Natural killer cell (primary cell): ENCODE measurements around the gene CALN1. TPM values are rescaled to one million over a fixed set of nuclear protein-coding genes. Genes with fewer than 3 reads are reported as not detected.

Experiments
- ATAC-seq, 3 donors: fragments of 150-1000 bp in 2 of 3; fragments of 200-7000 bp in 1 of 3; cut with Tn5 transposase; 1 replicate in 1 of 3; 2 replicates in 2 of 3; pipeline ENCODE4 v1.10.0; 2021; ENCODE audit warnings: mild to moderate bottlenecking in 2 of 3, moderate library complexity in 2 of 3
- DNase-seq, 2 donors: peaks; one replicate each; pipeline versions ENCODE4 v3.0.0 to v3.0.0-alpha.2; 2013 to 2021; ENCODE audit warnings: mixed read lengths in 1 of 2
- H3K27ac ChIP-seq: one replicate; pipeline ENCODE4 v1.5.1; 2013; ENCODE audit warnings: mild to moderate bottlenecking, low read length
- H3K27me3 ChIP-seq: one replicate; pipeline ENCODE4 v1.6.1; 2013; ENCODE audit warnings: low read length; ENCODE audit not compliant: control insufficient read depth, insufficient read depth
- H3K36me3 ChIP-seq: one replicate; pipeline ENCODE4 v1.6.1; 2013; ENCODE audit warnings: low read length; ENCODE audit not compliant: control insufficient read depth, insufficient read depth
- H3K4me1 ChIP-seq: one replicate; pipeline ENCODE4 v1.6.1; 2013; ENCODE audit warnings: low read length; ENCODE audit not compliant: control insufficient read depth, insufficient read depth
- H3K4me3 ChIP-seq: one replicate; pipeline ENCODE4 v1.5.1; 2013; ENCODE audit warnings: low read length
- H3K9me3 ChIP-seq: one replicate; pipeline ENCODE4 v1.6.1; 2013; ENCODE audit warnings: low read length; ENCODE audit not compliant: control insufficient read depth, insufficient read depth
- H3K27ac Mint-ChIP-seq, 2 donors: one replicate each; pipeline ENCODE4 v1.8.0; 2022; ENCODE audit warnings: mild to moderate bottlenecking in 2 of 2, mixed read lengths in 2 of 2, moderate library complexity in 1 of 2
- H3K27me3 Mint-ChIP-seq, 2 donors: one replicate each; pipeline ENCODE4 v1.8.0; 2022; ENCODE audit warnings: low read depth in 2 of 2, mixed read lengths in 2 of 2
- H3K36me3 Mint-ChIP-seq: one replicate; pipeline ENCODE4 v1.8.0; 2022; ENCODE audit warnings: mixed read lengths
- H3K4me1 Mint-ChIP-seq, 2 donors: one replicate each; pipeline ENCODE4 v1.8.0; 2022; ENCODE audit warnings: mixed read lengths in 2 of 2
- H3K4me3 Mint-ChIP-seq: one replicate; pipeline ENCODE4 v1.8.0; 2022; ENCODE audit warnings: mild to moderate bottlenecking, moderate library complexity, mixed read lengths
- H3K9me3 Mint-ChIP-seq, 2 donors: one replicate each; pipeline ENCODE4 v1.8.0; 2022; ENCODE audit warnings: mixed read lengths in 2 of 2
- WGBS: methylation state at CpG from one replicate; pipeline ENCODE4 v1.1.7; 2013; ENCODE audit warnings: missing lambda C conversion rate; ENCODE audit not compliant: insufficient coverage; 5-methylcytosine and 5-hydroxymethylcytosine counted together
- intact Hi-C: fragments of 100-400 bp; cut with micrococcal nuclease; formaldehyde crosslinking; loops from one replicate; pipeline ENCODE4 v1.14.2; 2022
- total RNA-seq, 4 donors: library from RNA; stranded (reverse); fragments of 120-200 nt in 1 of 4; gene quantifications; one replicate each; pipeline versions ENCODE4 v1.2.3 to v1.2.4, GENCODE V29; 2013 to 2022
- TF ChIP-seq, protein P1 (sequence below): fragments of 200-600 bp; IDR thresholded peaks from one replicate; pipeline ENCODE4 v1.8.0; 2022; ENCODE audit warnings: antibody characterized with exemption

CALN1 gene
- total RNA-seq, 3 donors from 2014 or later (not counting 1 experiment from before 2014, with no cell fraction given) = 0.18 TPM; not detected in 2

DNA sequence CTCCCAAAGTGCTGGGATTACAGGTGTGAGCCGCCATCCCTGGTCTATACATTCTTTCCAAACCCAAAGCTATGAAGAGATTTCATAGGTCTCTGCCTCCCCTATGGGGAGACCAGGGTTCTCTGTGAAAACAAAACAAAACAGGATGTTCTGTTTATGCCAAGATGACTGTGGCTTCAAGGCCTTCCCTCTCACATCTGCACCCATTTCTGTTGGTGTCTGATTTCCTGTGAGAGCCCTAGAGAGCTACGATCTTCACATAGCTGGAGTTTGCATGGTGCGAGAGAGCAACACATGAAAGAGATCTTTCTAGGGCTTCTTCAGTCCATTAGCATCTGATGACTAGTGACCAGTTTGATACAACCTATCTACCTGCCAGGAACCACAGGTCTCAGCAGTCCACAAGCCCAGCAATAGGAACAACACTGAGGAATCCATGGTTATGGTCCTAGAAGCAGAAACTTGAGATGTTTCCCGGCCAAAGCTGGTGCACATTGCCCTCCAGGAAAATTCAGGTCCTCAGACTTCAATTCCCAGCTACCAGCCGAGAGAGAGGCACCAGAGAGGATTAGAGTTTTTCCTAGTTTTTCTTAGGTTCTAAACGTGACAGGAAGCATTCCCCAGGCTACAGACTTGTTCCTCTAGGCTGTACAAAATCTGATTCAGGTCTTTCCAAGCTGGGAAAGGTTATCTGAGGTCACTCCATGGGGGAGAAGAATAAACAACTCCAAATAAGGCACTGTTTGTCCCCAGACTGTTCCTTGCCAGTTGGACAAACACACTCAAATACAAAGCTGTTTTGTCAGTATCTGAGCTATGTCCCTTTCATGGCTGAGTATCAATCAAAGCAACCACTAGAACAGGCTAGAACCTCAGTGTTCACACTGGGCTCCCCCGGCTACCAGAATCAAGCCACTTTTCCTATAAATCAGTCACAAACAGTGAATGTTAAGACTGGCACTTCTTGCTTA is 259.7 kb downstream of the CALN1 start:
- intact Hi-C loops = no loop called here
- H3K27ac Mint-ChIP-seq = no peak overlapping the region

DNA sequence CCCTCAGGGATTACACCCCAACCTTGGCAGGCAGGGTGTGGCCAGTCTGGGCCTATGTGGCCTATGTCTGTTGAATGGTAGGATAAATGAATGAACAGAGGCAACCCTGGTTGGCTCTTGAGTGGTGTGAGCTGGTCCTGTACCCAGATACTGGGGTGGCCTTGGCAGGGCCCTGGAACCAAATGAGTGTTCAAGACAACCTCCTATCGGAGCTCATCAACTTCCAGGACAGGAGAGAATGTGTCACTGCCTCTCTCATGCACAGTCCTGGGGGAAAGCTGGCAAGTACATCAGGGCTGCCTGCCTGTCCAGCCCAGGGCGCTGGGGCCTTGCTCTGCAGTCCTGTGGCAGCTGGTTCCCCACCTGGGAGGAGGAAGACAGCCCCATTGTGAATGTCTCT is 271.6 kb downstream of the CALN1 start:
- Histone ChIP-seq H3K27ac (no peak overlapping the region), H3K9me3 (peaks cover 8% of the 10 kb centered on the region), H3K4me3 (no peak overlapping the region), H3K27me3 (no peaks in the 10 kb centered on the region), H3K4me1 (no peaks in the 10 kb centered on the region), H3K36me3 (no peaks in the 10 kb centered on the region)
- DNase-seq = no peak
- TF ChIP-seq, protein P1, sequence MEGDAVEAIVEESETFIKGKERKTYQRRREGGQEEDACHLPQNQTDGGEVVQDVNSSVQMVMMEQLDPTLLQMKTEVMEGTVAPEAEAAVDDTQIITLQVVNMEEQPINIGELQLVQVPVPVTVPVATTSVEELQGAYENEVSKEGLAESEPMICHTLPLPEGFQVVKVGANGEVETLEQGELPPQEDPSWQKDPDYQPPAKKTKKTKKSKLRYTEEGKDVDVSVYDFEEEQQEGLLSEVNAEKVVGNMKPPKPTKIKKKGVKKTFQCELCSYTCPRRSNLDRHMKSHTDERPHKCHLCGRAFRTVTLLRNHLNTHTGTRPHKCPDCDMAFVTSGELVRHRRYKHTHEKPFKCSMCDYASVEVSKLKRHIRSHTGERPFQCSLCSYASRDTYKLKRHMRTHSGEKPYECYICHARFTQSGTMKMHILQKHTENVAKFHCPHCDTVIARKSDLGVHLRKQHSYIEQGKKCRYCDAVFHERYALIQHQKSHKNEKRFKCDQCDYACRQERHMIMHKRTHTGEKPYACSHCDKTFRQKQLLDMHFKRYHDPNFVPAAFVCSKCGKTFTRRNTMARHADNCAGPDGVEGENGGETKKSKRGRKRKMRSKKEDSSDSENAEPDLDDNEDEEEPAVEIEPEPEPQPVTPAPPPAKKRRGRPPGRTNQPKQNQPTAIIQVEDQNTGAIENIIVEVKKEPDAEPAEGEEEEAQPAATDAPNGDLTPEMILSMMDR = no peak
- Mint-ChIP-seq H3K27me3 (peaks cover 0 to 4% of the 10 kb centered on the region in 2 donors), H3K36me3 (no peaks in the 10 kb centered on the region), H3K4me3 (no peak overlapping the region), H3K4me1 (no peaks in the 10 kb centered on the region), H3K9me3 (peaks cover 2 to 10% of the 10 kb centered on the region in 2 donors), H3K27ac (no peak overlapping the region)
- intact Hi-C loops = no loop called here
- peak in 1 of 3 donors; percentile 24 for ATAC-seq
- WGBS = 87% methylated on average over 2 of the region's 2 CpGs

More for the DNA sequence above, 259.7 kb downstream of the CALN1 start:
- no peaks in the 10 kb centered on the region for H3K27me3 ChIP-seq
- no peak for DNase-seq
- Mint-ChIP-seq H3K9me3 (no peaks in the 10 kb centered on the region), H3K27me3 (no peaks in the 10 kb centered on the region), H3K4me3 (no peak overlapping the region), H3K36me3 (no peaks in the 10 kb centered on the region), H3K4me1 (no peaks in the 10 kb centered on the region)
- TF ChIP-seq, protein P1 = no peak
- H3K36me3 ChIP-seq = no peaks in the 10 kb centered on the region
- no peak overlapping the region for H3K27ac ChIP-seq
- no peak for ATAC-seq
- H3K4me1 ChIP-seq = no peaks in the 10 kb centered on the region
- H3K9me3 ChIP-seq = no peaks in the 10 kb centered on the region
- WGBS = 44% methylated on average over 7 of the region's 7 CpGs
- no peak overlapping the region for H3K4me3 ChIP-seq

DNA sequence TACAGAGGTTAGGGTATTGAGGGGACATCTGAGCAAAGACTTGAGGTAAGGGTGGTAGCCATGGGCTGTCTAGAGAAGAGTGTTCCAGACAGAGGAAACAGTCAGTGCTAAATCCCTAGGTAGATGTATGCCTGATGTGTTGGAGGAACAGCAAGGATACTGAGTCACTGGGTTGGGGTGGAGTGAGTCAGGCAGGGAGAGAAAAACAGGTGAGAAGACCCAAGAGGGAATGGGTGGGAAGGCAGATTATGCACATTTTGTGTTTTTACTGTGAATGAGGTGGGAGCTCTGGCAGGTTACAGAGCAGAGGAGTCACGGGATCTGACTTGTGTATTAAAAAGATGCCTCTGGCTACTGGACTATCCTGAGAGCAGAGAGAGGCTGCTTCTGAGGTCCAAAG is 285.0 kb downstream of the CALN1 start:
- no peaks in the 10 kb centered on the region for H3K27me3 ChIP-seq
- TF ChIP-seq, protein P1 = no peak
- ATAC-seq (no peak), DNase-seq (no peak)
- H3K27ac ChIP-seq = no peak overlapping the region
- H3K9me3 ChIP-seq = peaks cover 6% of the 10 kb centered on the region
- Mint-ChIP-seq H3K27me3 (peaks cover 2 to 6% of the 10 kb centered on the region in 2 donors), H3K9me3 (peaks cover 9 to 10% of the 10 kb centered on the region in 2 donors), H3K4me3 (no peak overlapping the region), H3K27ac (no peak overlapping the region), H3K4me1 (no peaks in the 10 kb centered on the region), H3K36me3 (no peaks in the 10 kb centered on the region)
- H3K4me1 ChIP-seq = no peaks in the 10 kb centered on the region
- no peaks in the 10 kb centered on the region for H3K36me3 ChIP-seq
- whole genome bisulfite sequencing = 81% methylated on average over 1 of the region's 1 CpG
- H3K4me3 ChIP-seq = no peak overlapping the region
- intact Hi-C loops = no loop called here
